LNCaP clone FGC (cell line): ENCODE measurements around the gene SLC24A3.

Experiments
- DNase-seq: peaks from one replicate; pipeline ENCODE4 v3.0.0-alpha.2; 2011; ENCODE audit warnings: low read depth
- H3K4me3 ChIP-seq: 2 replicates; pipeline ENCODE4 v1.5.1; 2011; ENCODE audit warnings: mild to moderate bottlenecking, low read depth, low read length, control low read depth
- CTCF ChIP-seq: IDR thresholded peaks from 2 replicates; pipeline ENCODE4 v1.5.1; 2012; ENCODE audit warnings: mild to moderate bottlenecking; ENCODE audit not compliant: control insufficient read depth, insufficient read depth; ENCODE audit errors: extremely low read depth

SLC24A3 gene

GRCh38 chr20:19288636-19289035 is 76.2 kb downstream of the SLC24A3 start:
- no peak overlapping the region for H3K4me3 ChIP-seq
- no peak for TF ChIP-seq CTCF
- DNase-seq, result no peak

GRCh38 chr20:19289451-19289850 is 77.0 kb downstream of the SLC24A3 start:
- no peak for DNase-seq
- no peak for TF ChIP-seq CTCF
- no peak overlapping the region for H3K4me3 ChIP-seq

- no peak overlapping the region for H3K4me3 ChIP-seq
- TF ChIP-seq CTCF, result no peak
- no peak for DNase-seq
Measured at GRCh38 chr20:19291024-19291817, 78.8 kb downstream of the SLC24A3 start.

- no peak for TF ChIP-seq CTCF
- no peak for DNase-seq
- no peak overlapping the region for H3K4me3 ChIP-seq
Measured at GRCh38 chr20:19291818-19292132, 79.3 kb downstream of the SLC24A3 start.

GRCh38 chr20:19292254-19292653 is 79.8 kb downstream of the SLC24A3 start:
- no peak for TF ChIP-seq CTCF

GRCh38 chr20:19295076-19295475 is 82.6 kb downstream of the SLC24A3 start:
- no peak for DNase-seq
- H3K4me3 ChIP-seq, result no peak overlapping the region
- no peak for TF ChIP-seq CTCF

More at GRCh38 chr20:19292254-19292653, 79.8 kb downstream of the SLC24A3 start:
- DNase-seq, result no peak
- H3K4me3 ChIP-seq, result no peak overlapping the region

GRCh38 chr20:19298652-19299051 is 86.2 kb downstream of the SLC24A3 start:
- H3K4me3 ChIP-seq, result no peak overlapping the region
- TF ChIP-seq CTCF, result no peak

More at GRCh38 chr20:19298652-19299051, 86.2 kb downstream of the SLC24A3 start:
- no peak for DNase-seq
